IPS-18c (cell line): ENCODE data around the gene EXOSC2.

Experiments used
- H3K4me3 ChIP-seq: 2 replicates; pipeline ENCODE4 v1.7.0; 2013; ENCODE audit warnings: low read depth, mild to moderate bottlenecking, low read length, moderate library complexity; ENCODE audit not compliant: insufficient read depth
- H3K9me3 ChIP-seq: one replicate; pipeline ENCODE4 v1.6.1; 2013; ENCODE audit warnings: mild to moderate bottlenecking, low read length, moderate library complexity; ENCODE audit not compliant: control insufficient read depth, insufficient read depth

The EXOSC2 gene

DNA sequence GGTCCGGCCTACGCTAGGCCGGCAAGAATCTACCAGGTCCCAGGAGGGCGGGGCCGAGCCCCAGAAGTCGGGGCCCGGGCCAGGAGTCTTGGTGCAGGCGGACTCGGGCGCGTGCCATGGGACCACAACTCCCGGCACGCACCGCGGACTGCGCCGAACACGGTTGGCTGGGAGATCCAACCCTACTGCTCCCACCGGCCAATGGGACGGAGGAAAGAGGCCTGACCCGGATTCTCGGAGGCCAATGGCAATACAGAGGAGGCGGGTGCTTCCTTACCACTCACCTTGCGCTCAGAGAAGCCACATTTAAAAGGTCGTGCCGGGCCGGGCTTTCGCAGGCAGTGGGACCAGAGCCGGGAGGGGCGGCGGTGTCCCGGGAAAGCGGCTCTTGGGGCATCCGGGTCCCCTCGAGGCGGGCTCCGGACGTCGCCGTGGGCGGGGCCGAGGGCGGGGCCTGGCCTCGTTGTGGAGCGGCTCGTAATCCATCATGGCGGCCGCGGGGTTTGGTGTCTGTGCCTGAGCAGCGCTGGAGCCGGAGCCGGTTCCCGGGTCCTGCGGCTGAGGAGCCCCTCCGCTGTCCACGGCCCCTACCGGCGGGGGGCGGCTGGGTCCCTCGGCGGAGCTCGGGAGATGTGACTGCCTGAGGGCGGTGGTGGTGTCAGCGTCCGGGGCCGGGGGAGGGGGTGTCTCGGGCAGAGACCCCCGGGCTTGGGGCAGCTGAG lies 19.1 kb downstream of the EXOSC2 start:
- Histone ChIP-seq H3K9me3 (no peaks in the 10 kb centered on the region), H3K4me3 (peak overlapping the region; percentile 89)

DNA sequence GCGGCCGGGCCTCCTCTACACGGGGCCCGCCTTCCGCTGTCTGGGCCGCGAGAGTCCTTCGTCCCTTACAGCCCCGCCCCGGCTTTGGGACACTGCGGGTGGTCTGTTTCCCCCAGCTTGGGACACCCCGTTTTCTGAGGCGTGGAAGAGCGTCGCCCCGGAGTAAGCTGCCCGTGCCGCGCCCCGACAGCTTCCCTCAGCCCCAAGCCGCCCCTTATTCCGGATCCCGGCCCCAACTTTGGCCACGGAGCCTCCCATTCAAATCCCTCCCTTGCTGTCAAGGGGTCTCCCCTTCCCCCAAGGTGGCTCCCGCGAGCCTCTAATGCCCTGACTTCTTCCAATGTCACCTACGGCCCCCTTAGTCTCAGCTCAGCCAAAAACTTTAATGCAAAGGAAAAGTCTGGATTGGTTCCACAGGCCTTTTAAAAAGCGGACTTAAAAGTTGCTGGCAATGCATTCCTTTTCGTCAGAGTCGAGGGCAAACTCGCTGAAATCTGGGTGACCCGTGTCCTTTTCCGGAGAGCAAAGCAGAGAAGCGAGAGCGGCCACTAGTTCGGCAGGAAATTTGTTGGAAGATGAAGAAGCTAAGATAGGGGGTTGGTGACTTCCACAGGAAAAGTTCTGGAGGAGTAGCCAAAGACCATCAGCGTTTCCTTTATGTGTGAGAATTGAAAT lies 19.8 kb downstream of the EXOSC2 start:
- peak overlapping the region; percentile 89 for H3K4me3 ChIP-seq

DNA sequence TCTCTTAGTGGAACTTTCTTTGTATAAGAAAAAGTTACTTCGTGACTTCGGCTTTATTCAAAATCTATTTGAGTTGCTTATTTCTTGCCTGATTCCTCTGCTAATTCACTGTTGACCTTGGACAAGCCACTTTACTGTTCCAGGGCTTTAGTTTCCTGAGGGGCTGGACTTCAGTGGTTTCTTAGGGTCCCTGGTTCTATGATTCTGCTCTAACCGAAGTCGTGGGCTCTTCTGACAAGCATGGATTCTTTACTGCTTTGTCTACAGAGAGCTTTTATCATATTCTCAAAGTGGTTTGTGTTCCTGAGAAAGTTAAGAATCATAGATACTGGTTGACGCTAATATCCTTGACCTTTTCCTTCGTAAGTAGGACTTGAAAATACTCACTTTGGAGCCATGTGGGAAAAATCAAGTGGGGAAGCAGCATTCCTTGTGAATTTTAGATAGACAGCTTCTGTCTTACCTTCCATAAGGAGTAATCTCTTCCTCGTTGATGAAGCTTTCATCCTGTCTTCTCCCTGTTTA lies 21.1 kb downstream of the EXOSC2 start:
- peak overlapping the region; percentile 89; the same call in 1 of the 2 replicates for H3K4me3 ChIP-seq
- H3K9me3 ChIP-seq, result no peaks in the 10 kb centered on the region

More for the DNA sequence above, 19.8 kb downstream of the EXOSC2 start:
- H3K9me3 ChIP-seq, result no peaks in the 10 kb centered on the region

DNA sequence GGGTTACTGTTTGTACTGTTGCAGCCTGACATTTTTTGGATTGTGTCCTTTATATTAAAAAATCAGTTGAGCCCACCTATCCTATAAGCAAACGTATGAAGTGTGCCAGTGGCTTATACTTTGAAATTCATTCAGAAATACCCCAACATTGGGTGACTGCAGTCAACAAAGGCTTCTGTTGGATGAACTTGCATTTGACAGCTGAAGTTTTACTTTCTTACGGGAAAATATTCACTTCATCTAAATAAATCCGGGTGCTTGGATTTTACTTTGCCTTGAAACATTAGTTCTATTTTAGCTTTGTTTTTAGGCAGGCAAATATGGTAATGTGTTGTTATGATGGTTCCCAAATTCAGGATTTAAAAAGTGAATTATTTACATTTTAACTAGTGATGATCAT lies 21.7 kb downstream of the EXOSC2 start:
- Histone ChIP-seq H3K4me3 (peak overlapping the region; percentile 89), H3K9me3 (no peaks in the 10 kb centered on the region)

DNA sequence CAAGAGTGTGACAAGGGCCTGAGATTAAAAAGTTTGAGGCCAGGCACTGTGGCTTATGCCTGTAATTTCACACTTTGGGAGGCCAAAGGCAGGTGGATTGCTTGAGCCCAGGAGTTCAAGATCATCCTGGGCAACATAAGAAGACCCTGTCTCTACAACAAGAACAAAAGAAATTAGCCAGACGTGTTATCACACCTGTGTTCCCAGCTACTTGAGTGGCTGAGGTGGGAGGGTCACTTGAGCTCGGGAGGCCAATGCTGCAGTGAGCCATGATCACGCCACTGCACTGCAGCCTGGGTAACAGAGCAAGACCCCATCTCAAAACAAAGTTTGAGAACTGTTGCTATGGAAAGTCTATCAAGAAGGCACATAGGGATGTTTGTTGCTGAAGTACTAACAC lies 25.0 kb downstream of the EXOSC2 start:
- Histone ChIP-seq H3K4me3 (no peak overlapping the region), H3K9me3 (no peaks in the 10 kb centered on the region)

DNA sequence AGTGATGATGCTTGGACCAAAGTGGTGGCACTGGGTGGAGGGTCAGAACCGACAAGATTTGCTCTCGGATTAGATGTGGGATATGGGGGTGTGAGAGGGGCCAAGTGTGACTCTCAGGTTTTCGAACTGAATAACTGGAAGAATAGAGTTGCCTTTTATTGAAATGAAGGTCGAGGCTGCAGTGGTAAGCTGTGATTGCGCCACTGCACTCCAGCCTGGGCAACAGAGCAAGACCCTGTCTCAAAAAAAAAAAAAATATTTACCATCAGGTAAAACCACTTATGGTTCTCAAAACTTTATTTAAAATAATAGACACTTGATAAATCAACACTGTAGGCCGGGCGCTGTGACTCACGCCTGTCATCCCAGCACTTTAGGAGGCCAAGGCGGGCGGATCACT lies 27.2 kb downstream of the EXOSC2 start:
- H3K4me3 ChIP-seq, result no peak overlapping the region
- H3K9me3 ChIP-seq, result no peaks in the 10 kb centered on the region

DNA sequence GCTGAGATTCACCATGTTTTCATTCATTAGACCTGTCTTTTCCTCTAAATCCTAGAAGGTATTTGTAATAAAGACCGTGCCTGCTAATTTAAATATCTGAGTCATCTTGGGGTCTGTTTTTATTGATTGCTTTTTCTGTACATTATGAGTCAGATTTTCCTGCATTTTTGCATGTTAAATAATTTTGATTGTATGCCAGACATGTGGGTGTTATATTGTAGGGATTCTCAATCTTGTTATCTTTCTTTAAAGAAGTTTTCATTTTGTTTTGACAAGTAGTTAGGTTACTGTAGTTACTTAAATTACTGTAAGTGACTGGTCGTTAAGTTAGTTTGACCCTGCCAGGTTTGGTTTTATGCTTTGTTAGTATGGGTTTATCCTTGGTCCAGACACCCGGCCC lies 35.1 kb downstream of the EXOSC2 start:
- H3K4me3 ChIP-seq, result no peak overlapping the region
- H3K9me3 ChIP-seq, result no peaks in the 10 kb centered on the region

DNA sequence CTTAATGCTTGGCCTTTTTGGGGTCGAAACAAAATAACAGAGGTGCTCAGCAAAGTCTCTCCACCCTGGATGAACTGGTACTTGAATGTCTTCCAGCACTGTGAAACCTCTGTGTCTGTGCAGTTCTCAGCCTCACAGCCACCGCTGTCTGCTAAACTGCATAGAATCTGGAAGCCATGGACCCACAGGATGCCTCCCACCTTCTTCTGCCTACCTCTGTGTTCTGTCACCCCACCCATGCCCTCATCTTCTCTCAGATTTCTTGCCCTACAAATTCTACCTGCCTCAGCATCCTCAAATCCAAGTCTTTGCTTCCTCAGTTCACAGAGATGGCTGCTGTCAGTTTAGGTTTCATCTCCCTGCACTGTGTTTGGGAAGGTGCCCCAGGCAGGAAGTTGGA lies 35.6 kb downstream of the EXOSC2 start:
- Histone ChIP-seq H3K4me3 (no peak overlapping the region), H3K9me3 (no peaks in the 10 kb centered on the region)

DNA sequence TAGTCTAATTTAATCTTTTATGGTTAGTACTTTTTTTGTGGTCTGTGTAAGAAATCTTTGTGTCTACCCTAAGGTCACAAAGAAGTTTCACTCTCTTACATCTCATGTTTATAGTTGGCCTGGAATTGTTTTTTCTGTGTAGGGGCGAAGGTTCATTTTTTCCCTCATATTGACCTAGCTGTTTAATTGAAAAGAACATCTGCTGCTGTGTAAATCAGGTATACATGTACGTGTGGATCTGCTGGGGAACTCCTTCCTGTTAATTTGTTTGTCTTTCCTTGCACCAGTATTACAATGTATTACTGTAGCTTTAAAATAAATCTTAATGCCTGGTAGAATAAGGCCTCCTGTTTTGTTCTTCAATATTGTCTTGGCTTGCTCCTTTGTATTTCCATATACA lies 37.8 kb downstream of the EXOSC2 start:
- Histone ChIP-seq H3K4me3 (no peak overlapping the region), H3K9me3 (no peaks in the 10 kb centered on the region)

DNA sequence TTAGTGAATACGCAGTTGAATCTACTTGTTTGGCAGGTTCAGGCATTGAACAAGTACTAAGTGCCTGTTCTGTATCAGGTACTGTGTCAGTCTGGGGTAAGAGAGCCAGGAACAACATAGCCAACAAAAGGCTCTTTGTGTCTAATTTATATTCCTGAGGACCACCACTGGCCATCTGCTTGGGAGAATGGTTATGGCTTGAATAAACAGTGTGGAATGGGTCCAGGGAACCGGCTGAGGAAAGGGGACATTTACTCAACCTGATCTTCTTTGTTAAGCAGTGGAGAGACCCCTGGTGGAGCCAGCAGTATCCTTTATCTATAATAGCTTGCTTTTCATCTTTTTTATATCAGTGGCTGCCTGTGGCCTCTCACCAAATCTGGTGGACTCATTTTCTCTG lies 38.6 kb downstream of the EXOSC2 start:
- Histone ChIP-seq H3K4me3 (no peak overlapping the region), H3K9me3 (no peaks in the 10 kb centered on the region)

DNA sequence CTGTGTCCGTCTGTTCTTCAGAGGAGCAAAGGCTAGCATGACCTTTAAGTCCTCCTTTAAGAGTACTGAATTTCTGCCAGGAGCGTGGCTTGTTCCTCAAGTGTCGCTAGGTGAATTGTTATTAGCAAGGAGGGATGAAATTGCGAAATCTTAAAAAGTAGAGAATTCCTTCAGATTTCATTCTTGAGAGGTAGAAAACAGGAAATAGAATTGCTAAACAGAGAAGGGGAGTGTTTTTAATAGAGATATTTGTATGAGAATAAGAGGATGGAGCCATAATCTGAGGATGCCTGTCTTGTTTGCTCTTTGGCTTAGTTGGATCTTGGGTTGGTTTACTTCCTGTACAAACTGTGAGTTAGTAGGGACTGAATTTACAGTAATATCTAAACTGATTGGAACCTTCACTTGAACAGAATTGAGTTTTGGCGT lies 39.2 kb downstream of the EXOSC2 start:
- Histone ChIP-seq H3K4me3 (no peak overlapping the region), H3K9me3 (no peaks in the 10 kb centered on the region)

DNA sequence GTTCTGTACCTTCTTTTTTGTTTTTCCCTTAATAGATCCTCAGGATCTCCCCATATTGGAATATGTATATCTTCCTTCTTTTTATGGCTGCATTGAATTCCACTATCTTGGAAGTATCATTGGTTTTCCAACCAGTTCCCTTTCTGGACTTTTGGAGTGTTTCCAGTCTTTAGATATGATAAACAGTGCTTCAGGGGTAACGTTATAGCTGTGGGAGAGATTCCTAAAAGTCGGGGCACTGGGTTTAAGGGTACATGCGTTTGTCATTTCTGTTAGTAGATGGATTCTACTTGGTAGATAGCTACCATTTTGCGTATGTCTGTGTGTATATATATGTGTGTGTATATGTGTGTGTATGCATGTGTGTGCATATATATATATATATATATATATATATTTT lies 42.0 kb downstream of the EXOSC2 start:
- Histone ChIP-seq H3K4me3 (no peak overlapping the region), H3K9me3 (no peaks in the 10 kb centered on the region)

DNA sequence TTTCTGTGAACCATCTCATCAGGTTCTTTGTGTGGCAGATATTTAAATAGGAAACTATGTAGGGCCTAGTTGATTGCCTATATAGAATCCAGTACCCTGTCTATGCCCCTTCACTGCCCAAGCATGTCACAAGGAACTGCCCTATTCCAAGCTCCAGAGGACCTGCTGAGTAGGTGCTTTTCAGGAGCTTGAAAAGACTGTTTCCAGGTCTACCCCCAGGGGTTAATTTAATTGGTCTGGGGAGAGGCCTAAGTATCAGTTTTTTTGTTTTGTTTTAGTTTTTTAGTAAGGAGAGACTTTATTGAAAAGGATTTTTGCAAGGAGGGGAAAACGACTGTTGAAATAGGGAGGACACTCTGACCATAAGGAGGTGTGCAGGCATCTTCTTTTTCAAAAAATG lies 43.3 kb downstream of the EXOSC2 start:
- no peaks in the 10 kb centered on the region for H3K9me3 ChIP-seq
- H3K4me3 ChIP-seq, result no peak overlapping the region

DNA sequence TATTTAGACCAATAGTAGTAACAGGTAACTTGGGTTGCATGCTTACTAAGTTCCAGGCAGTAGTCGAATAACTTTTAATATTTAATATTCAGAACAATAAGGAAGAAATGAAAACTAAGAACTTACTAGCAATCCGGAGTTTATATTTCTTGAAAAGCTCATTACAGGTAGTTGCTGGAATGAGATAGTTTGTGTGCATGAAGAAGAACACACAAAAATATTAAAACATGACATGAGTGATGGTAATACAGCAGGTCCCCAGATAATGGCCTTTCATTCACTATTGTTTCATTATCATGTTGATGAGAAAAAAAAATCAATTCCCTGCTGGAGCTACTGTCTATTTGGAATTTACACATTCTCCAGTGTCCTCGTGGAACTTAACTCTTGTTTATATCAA lies 44.7 kb downstream of the EXOSC2 start:
- no peaks in the 10 kb centered on the region for H3K9me3 ChIP-seq
- H3K4me3 ChIP-seq, result no peak overlapping the region

DNA sequence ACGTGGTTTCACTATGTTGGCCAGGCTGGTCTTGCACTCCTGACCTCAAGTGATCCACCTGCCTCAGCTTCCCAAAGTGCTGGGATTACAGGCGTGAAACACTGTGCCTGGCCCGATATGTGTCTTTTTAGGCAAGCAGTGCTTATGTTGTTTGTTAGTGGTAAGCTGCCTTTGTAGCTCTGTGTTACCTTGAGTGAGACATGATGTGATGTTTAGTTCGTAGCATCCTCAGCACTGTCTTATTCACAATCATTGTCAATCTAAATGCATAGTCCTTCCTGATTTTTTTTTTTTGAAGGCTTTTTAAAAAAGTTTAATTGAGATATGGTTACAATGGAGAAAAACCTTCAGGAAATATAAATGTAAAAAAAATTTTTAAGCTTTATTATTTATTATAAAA lies 45.5 kb downstream of the EXOSC2 start:
- H3K9me3 ChIP-seq, result no peaks in the 10 kb centered on the region

DNA sequence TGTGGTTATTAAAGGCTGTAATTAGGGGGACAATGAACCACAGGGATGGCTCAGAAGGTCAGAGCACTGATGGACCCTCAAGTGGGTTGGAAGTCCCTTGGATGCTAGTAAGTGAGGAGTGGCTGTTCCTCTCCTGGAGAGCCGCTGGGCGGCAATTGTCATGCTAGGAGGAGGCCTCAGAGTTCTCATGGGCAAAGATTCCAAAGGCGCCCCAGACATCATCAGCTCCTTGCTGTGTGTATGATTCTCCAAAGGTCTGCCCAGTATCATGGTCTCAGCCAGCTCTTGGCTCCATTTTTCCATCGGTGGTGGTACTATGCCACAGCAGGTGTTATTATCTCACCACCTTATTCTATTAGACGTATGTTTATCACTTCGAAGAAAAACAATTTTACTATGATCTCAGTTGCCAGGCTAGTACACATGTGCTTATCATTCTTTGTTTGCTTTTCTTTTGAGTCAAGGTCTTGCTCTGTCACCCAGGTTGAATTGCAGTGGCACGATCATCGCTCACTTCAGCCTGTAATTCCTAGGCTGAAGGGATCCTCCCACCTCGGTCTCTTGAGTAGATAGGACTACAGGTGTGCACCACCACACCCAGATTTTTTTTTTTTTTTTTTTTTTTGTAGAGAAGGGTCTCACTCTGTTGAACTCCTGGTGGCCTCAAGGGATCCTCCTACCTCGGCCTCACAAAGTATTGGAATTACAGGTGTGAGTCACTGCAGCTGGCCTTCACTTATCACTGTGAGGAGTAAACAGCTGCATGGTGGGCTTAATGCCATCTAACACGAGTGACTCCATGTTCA lies 46.8 kb downstream of the EXOSC2 start:
- H3K9me3 ChIP-seq, result no peaks in the 10 kb centered on the region
- H3K4me3 ChIP-seq, result no peak overlapping the region

More for the DNA sequence above, 45.5 kb downstream of the EXOSC2 start:
- H3K4me3 ChIP-seq, result no peak overlapping the region

DNA sequence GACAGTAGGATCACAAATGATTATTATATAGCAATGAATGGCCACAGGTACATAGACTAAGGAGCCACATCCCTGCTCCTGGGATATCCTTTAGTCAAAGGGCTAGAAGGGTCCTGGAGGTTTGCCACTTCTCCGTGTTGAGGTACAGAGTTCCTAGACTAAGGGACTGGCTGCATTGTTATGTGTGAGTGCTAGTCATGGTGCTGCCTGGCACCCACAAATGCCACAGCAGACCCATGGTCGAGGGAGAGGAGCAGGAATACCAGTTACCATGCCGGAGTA lies 47.4 kb downstream of the EXOSC2 start:
- H3K4me3 ChIP-seq, result no peak overlapping the region
- H3K9me3 ChIP-seq, result no peaks in the 10 kb centered on the region
